Suprapubic skin (tissue), 3 donors: ENCODE data around the gene SLC4A1AP.

Source experiments
- POLR2AphosphoS5 ChIP-seq, 3 donors: sonication (generic); formaldehyde crosslinking; IDR thresholded peaks; one replicate each; pipeline ENCODE4 v1.6.1; 2017; ENCODE audit warnings: antibody characterized with exemption in 3 of 3
- TF ChIP-seq, protein P1 (sequence below), 2 donors: fragments of 200-600 bp in 1 of 2; fragments of 450-650 bp in 1 of 2; sonication (generic) in 1 of 2; IDR thresholded peaks; one replicate each; pipeline ENCODE4 v1.5.1; 2016 to 2019; ENCODE audit warnings: antibody characterized with exemption in 2 of 2, mild to moderate bottlenecking in 1 of 2, moderate library complexity in 1 of 2

GRCh38 chr2:27739058-27739373, 75.3 kb downstream of the SLC4A1AP start:
- TF ChIP-seq, protein P1, sequence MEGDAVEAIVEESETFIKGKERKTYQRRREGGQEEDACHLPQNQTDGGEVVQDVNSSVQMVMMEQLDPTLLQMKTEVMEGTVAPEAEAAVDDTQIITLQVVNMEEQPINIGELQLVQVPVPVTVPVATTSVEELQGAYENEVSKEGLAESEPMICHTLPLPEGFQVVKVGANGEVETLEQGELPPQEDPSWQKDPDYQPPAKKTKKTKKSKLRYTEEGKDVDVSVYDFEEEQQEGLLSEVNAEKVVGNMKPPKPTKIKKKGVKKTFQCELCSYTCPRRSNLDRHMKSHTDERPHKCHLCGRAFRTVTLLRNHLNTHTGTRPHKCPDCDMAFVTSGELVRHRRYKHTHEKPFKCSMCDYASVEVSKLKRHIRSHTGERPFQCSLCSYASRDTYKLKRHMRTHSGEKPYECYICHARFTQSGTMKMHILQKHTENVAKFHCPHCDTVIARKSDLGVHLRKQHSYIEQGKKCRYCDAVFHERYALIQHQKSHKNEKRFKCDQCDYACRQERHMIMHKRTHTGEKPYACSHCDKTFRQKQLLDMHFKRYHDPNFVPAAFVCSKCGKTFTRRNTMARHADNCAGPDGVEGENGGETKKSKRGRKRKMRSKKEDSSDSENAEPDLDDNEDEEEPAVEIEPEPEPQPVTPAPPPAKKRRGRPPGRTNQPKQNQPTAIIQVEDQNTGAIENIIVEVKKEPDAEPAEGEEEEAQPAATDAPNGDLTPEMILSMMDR (IDR thresholded peaks at IDR 0.05), result no peak
- TF ChIP-seq POLR2AphosphoS5 (IDR thresholded peaks at IDR 0.05), result no peak
